Activated naive CD4-positive, alpha-beta T cell treated with anti-CD3 and anti-CD28 coated beads, Interleukin-2, amount 50 U/mL, for 24 hours (primary cell): ENCODE data around the gene ATP13A3.

Experiments used
- H3K27ac Mint-ChIP-seq: one replicate; pipeline ENCODE4 v1.8.0; 2021; ENCODE audit warnings: mild to moderate bottlenecking, mixed read lengths
- H3K27me3 Mint-ChIP-seq: one replicate; pipeline ENCODE4 v1.8.0; 2021; ENCODE audit warnings: mixed read lengths
- H3K36me3 Mint-ChIP-seq: one replicate; pipeline ENCODE4 v1.8.0; 2021; ENCODE audit warnings: mixed read lengths
- H3K4me1 Mint-ChIP-seq: one replicate; pipeline ENCODE4 v1.8.0; 2021; ENCODE audit warnings: mixed read lengths
- H3K4me3 Mint-ChIP-seq: one replicate; pipeline ENCODE4 v1.8.0; 2021; ENCODE audit warnings: mild to moderate bottlenecking, mixed read lengths
- H3K9me3 Mint-ChIP-seq: one replicate; pipeline ENCODE4 v1.8.0; 2021; ENCODE audit warnings: mixed read lengths

ATP13A3 gene

DNA sequence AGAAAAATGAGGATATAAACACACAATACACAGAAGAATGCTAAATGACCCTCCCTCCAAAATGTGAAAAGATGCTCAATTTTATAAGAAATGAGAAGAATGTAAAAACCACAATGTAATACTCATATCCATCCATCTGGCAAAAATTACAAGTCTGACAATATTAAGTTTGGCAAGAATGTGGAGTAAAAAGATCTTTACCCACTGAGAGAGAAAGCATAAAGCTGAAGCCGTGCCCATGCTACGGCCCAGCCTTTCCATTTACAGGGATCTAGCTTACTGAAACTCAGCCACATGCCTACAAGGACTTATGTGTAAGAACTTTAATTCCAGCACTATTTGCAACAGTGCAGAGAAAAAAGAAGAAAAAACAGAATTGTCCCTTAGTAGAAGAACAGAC is 42.9 kb downstream of the ATP13A3 start:
- Mint-ChIP-seq H3K27ac (no peak overlapping the region), H3K36me3 (peaks cover 28% of the 10 kb centered on the region), H3K4me3 (no peak overlapping the region)

DNA sequence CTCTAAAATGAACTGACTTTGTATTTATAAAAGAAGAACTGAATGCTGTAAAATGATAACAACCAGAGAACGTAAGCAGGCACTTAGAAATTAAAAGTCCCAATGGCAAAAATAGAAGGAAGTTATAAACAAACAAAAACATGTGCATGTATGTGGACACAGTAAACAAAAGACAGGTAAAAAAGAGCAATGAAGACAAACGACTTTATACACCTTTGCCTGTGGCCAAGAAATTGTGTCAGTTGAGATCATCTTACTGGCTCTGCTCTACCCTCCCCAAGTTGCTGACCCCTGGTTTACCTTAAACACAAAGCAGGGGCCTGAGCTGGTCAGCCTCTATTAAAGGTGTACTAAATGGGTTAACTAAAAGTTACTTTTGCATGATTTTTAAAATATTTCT is 46.0 kb downstream of the ATP13A3 start:
- H3K9me3 Mint-ChIP-seq: no peaks in the 10 kb centered on the region
- peaks cover 30% of the 10 kb centered on the region for H3K36me3 Mint-ChIP-seq
- H3K27me3 Mint-ChIP-seq: no peaks in the 10 kb centered on the region
- H3K27ac Mint-ChIP-seq: no peak overlapping the region
- H3K4me3 Mint-ChIP-seq: no peak overlapping the region
- peaks cover 6% of the 10 kb centered on the region for H3K4me1 Mint-ChIP-seq

More for the DNA sequence above, 42.9 kb downstream of the ATP13A3 start:
- Mint-ChIP-seq H3K4me1 (peaks cover 10% of the 10 kb centered on the region), H3K27me3 (no peaks in the 10 kb centered on the region), H3K9me3 (no peaks in the 10 kb centered on the region)

DNA sequence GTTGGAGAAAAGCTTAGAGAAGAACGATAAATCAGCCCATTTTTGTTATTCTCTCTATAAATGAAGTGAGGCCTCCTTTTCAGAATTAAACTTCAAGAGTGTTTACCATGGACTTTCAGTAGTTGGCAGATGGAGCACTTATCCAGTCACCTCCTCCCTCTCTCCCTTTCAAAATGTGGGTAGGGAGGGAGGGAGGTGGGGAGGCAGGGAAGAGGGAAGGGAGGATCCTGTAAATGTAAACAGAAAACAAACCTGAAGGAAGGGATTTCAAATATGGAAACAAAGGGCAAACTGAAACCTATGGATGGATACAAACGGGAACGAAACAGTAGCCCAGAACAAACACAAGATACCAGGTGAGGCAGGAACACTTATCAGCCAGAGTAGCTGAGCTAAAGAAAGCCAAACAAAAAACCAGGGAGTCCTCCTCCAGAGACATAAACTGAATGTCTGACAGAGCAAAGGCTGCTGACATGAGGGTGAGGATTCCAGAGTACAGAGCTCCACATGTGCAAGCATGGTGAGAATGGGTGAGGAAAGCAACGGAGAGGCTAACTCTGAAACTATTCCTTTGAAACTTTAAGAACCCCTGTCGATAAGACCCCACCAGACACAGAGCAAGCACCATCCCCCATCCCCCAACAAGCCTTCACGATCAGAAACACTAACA is 46.8 kb downstream of the ATP13A3 start:
- peaks cover 31% of the 10 kb centered on the region for H3K36me3 Mint-ChIP-seq
- no peaks in the 10 kb centered on the region for H3K27me3 Mint-ChIP-seq
- H3K4me1 Mint-ChIP-seq: peaks cover 6% of the 10 kb centered on the region
- no peaks in the 10 kb centered on the region for H3K9me3 Mint-ChIP-seq
- no peak overlapping the region for H3K27ac Mint-ChIP-seq
- no peak overlapping the region for H3K4me3 Mint-ChIP-seq

DNA sequence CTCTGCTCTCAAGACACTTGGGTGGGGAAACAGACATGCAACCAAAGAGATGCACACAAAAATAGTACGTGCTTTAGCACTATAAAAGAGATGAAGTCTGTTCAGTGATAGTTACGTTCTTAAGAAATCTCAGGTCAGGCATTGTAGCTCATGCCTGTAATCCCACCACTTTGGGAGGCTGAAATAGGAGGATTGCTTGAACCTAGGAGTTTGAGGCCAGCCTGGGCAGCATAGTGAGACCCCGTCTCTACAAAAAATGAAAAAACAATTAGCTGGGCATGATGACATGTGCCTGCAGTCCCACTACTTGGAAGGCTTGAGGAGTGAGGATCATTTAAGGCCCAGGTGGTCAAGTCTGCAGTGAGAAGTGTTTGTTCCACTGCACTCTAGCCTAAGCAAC is 52.3 kb downstream of the ATP13A3 start:
- Mint-ChIP-seq H3K9me3 (no peaks in the 10 kb centered on the region), H3K27me3 (no peaks in the 10 kb centered on the region), H3K27ac (no peak overlapping the region), H3K4me1 (peaks cover 3% of the 10 kb centered on the region), H3K36me3 (peaks cover 33% of the 10 kb centered on the region), H3K4me3 (no peak overlapping the region)

DNA sequence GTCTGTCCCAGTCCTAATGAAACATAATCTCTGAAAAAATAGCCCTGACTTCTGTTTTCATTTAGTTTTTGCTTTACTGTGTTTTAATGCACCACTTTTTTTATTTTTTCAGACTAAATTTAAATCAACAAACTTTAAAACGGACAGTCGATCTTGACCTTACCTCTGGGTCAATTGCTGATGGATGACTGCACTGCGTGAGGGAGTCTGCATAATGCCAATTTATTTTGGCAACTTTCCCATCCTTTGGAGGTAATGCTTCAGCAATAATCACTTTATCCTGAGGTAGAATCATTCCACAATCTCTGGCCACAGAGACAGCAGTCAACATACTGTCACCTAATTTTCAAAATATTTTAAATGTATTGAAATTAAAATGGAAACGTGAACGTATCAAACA is 55.2 kb downstream of the ATP13A3 start:
- H3K27ac Mint-ChIP-seq: no peak overlapping the region
- no peaks in the 10 kb centered on the region for H3K4me1 Mint-ChIP-seq
- no peaks in the 10 kb centered on the region for H3K9me3 Mint-ChIP-seq
- no peak overlapping the region for H3K4me3 Mint-ChIP-seq
- H3K36me3 Mint-ChIP-seq: peaks cover 31% of the 10 kb centered on the region
- no peaks in the 10 kb centered on the region for H3K27me3 Mint-ChIP-seq

DNA sequence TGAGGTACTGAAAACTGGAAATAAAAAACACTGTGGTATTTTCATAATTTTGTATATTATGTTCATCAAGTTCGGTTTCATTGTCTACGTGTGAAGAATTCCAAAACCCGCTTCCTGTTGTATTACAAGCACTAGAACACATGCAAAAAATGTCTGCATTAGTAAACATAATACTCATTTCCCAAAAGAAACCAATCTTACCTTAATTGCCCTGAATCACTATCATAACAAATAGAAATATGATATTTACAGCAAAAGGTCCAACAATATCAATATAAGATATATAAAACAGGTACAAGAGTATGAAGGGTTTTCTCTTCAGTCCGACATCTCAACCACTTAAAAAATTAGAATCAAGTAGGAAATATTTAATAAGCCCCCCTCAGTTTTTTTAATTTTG is 61.4 kb downstream of the ATP13A3 start:
- H3K27ac Mint-ChIP-seq: no peak overlapping the region
- no peaks in the 10 kb centered on the region for H3K27me3 Mint-ChIP-seq
- H3K4me1 Mint-ChIP-seq: no peaks in the 10 kb centered on the region
- H3K36me3 Mint-ChIP-seq: peaks cover 18% of the 10 kb centered on the region
- no peak overlapping the region for H3K4me3 Mint-ChIP-seq
- no peaks in the 10 kb centered on the region for H3K9me3 Mint-ChIP-seq

DNA sequence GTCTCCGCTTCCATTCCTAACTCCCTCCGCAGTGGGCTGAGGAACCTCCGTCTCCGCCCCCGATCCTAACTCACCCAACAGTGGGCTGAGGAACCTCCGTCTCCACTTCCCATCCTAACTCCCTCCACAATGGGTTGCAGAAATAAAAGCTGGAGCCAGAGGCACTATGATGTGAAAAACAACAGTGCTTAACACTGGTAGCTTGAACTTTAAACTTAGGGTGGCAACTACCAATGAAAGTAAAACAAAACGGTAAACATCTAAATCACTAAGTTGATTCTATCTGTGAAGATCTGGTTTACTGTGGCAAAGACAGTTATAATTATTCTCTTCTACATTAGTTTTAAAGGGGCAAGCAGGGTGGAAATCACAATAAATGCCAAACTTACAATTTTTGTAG is 61.8 kb downstream of the ATP13A3 start:
- peaks cover 18% of the 10 kb centered on the region for H3K36me3 Mint-ChIP-seq
- no peak overlapping the region for H3K4me3 Mint-ChIP-seq
- H3K27me3 Mint-ChIP-seq: no peaks in the 10 kb centered on the region
- no peak overlapping the region for H3K27ac Mint-ChIP-seq
- no peaks in the 10 kb centered on the region for H3K9me3 Mint-ChIP-seq
- no peaks in the 10 kb centered on the region for H3K4me1 Mint-ChIP-seq

DNA sequence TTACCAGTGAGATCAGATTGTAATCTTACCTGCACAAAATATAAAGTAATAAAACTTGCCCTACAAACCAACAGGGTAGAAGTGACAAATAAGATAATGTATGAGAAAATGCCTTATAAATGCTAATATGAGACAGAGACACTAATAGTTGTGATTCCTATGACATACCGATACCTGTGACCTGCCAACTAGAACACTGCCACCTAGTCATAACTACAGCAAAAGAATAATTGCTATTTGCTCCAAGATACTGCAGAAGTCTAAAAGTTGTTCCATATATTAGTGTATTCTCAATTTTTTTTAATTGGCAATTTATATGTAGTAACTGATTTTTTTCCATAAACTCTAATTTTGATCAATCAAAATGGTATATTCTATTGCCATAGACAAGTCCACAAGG is 62.4 kb downstream of the ATP13A3 start:
- peaks cover 14% of the 10 kb centered on the region for H3K36me3 Mint-ChIP-seq
- H3K27ac Mint-ChIP-seq: no peak overlapping the region

DNA sequence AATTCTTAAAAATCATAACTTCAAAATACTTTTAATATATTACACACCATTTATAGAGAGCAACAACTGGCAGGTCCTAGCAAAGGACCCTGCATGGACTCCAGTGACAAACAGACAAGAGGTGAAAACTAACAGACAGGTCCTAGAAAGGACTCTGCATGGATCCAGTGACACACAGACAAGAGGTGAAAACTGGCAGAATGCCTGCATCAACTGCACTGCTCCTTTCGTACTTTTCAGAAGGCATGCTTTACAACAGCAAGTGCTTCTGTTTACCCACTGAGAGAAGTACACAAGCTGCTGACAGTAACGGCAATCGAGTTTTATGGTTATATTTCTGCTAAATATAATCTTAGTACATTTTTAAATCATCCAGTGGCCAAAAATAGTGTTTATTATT is 63.5 kb downstream of the ATP13A3 start:
- H3K27me3 Mint-ChIP-seq: no peaks in the 10 kb centered on the region
- no peaks in the 10 kb centered on the region for H3K9me3 Mint-ChIP-seq
- H3K4me3 Mint-ChIP-seq: no peak overlapping the region
- H3K36me3 Mint-ChIP-seq: peaks cover 13% of the 10 kb centered on the region
- H3K4me1 Mint-ChIP-seq: no peaks in the 10 kb centered on the region
- H3K27ac Mint-ChIP-seq: no peak overlapping the region

More for the DNA sequence above, 62.4 kb downstream of the ATP13A3 start:
- Mint-ChIP-seq H3K4me1 (no peaks in the 10 kb centered on the region), H3K27me3 (no peaks in the 10 kb centered on the region), H3K4me3 (no peak overlapping the region), H3K9me3 (no peaks in the 10 kb centered on the region)

DNA sequence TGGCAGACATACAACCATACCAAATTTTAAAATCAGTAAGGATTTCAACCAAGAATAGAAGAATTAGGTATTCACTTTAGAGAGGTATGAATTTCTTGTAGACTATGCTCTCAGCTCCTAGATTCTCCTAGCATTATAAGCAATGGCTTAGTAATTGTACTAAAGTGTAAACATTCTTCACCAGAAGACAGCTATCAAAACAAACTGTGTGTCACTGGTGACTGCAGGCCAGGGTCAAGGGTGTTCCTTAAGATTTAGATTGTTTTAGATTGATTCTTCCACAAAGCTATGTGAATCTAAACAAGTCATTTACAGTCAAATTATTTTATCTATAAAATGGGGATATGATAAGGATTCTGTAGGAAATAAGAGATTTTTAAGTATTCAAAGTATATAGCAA is 64.6 kb downstream of the ATP13A3 start:
- Mint-ChIP-seq H3K36me3 (peaks cover 12% of the 10 kb centered on the region), H3K4me3 (no peak overlapping the region)

DNA sequence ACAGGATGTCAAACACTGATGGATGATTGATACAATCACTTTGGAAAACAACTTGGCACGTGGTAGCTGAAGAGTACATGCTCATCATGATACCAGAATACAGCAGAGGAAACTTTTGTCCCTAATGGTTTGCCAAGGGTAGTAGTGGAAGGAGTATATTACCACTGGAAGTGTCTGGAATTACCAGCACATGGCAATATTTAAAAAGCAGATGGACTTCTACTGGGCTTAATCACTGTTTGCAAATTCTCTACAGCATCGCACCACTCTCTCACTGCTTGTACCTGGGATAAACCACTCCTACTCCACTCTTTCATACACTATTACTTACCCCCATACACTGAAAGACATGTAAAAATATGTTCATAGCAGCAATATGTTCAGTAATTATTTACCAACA is 68.1 kb downstream of the ATP13A3 start:
- Mint-ChIP-seq H3K4me1 (peaks cover under 1% of the 10 kb centered on the region), H3K36me3 (peaks cover 15% of the 10 kb centered on the region), H3K9me3 (no peaks in the 10 kb centered on the region), H3K27me3 (no peaks in the 10 kb centered on the region), H3K4me3 (no peak overlapping the region), H3K27ac (no peak overlapping the region)

More for the DNA sequence above, 64.6 kb downstream of the ATP13A3 start:
- H3K9me3 Mint-ChIP-seq: no peaks in the 10 kb centered on the region
- H3K27me3 Mint-ChIP-seq: no peaks in the 10 kb centered on the region
- H3K4me1 Mint-ChIP-seq: no peaks in the 10 kb centered on the region
- H3K27ac Mint-ChIP-seq: no peak overlapping the region

DNA sequence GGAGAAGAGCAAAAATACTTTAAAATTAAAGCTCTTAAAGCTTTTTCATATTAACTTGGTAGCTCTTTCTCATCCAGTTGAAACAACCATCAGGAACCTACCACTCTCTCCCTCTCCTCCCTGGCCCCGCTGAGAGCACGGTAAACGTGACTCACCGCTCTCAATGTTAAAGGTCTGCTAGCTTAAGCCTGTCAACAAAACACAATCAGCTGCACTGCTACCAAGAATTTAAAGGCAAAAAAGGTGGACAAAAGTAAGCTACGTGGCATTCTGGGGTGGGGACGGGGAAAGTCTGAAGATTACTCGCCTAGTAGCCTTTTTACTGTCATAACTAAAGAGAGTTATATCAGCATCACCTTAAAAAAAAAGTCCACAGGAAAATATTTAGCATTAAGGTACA is 79.4 kb downstream of the ATP13A3 start:
- H3K36me3 Mint-ChIP-seq: peaks cover 4% of the 10 kb centered on the region
- H3K27me3 Mint-ChIP-seq: no peaks in the 10 kb centered on the region
- peaks cover 13% of the 10 kb centered on the region for H3K4me1 Mint-ChIP-seq
- H3K9me3 Mint-ChIP-seq: no peaks in the 10 kb centered on the region
- H3K27ac Mint-ChIP-seq: peak overlapping the region; percentile 70
- H3K4me3 Mint-ChIP-seq: no peak overlapping the region

DNA sequence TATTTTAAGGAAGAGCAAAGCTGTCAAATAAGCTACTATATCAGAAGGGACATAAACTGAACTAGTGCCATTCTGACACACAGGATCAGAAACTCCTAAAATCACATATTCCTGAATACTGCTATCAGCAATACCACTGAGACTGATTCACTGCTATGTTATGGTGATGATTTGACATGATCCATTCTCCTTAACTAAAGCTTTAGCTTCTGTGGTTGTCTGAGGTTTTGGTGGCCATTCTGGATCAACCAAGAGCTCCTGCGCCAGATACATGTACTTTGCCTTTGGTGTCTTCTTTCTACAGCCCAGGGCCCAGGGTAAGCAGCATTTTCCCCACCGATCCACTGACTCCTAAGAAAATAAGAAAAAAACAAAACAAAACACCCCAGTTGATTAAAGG is 81.0 kb downstream of the ATP13A3 start:
- Mint-ChIP-seq H3K4me1 (peaks cover 8% of the 10 kb centered on the region), H3K9me3 (no peaks in the 10 kb centered on the region), H3K27ac (peak overlapping the region; percentile 46), H3K27me3 (no peaks in the 10 kb centered on the region), H3K36me3 (peaks cover 2% of the 10 kb centered on the region), H3K4me3 (no peak overlapping the region)

DNA sequence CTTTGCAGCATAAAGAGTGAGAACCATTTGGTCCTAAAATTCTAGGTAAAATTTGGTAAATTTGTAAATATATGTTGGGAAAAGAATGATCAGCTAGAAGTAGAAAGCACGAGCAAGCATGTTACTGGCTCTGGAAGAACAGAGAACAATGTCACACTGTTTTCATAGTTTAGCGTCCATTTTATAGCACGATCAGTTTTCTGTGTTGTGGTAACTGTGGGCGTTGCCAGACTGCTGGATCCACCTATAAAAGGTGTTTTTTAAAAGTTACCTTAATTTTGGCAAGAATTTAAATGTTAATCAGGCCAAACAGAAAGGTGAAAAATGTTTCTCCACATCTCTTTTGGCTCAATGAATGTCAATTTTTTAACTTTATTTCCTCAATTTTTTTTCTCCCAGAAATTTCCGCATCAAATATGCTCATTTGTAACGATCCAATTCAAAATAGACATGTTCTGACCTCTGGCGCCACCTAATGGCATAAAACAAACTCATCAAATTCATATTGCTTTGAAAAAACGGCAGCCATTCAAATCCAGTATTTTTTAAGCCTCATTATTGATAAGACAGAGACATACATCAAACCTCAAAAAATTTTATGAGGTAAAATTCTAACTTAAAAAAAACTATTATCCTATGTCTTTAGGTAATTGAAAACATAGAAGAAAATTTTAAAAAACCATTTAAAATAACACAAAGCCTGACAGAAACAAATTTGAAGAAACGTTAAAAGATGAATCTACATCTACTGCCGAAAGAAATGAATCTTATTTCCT is 82.2 kb downstream of the ATP13A3 start:
- H3K4me3 Mint-ChIP-seq: no peak overlapping the region
- H3K27ac Mint-ChIP-seq: no peak overlapping the region
- no peaks in the 10 kb centered on the region for H3K27me3 Mint-ChIP-seq
- H3K4me1 Mint-ChIP-seq: peaks cover 16% of the 10 kb centered on the region
- peaks cover 2% of the 10 kb centered on the region for H3K36me3 Mint-ChIP-seq
- H3K9me3 Mint-ChIP-seq: no peaks in the 10 kb centered on the region

DNA sequence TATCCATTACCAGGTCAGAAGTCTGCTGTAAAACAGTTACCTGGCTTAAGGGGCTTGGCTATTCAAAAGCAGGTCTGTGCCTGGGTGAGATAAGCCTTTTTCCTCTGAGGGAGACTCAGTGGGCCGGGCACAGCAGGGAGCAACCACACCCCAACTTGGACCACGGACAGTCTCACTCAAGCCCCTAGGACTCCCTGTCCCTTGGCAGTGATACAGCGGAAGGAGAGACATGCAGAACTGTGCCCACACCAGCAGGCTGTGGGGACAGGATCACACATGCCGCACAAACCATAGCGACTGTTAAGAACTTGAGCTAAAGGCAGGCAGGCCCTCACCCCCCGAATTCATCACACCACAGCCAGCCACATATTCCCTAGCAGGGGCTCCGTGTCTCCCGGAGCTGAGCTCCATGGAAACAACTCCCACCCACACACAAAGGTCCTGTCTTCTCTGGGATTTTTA is 84.9 kb downstream of the ATP13A3 start:
- Mint-ChIP-seq H3K9me3 (no peaks in the 10 kb centered on the region), H3K4me3 (no peak overlapping the region), H3K27me3 (no peaks in the 10 kb centered on the region), H3K36me3 (no peaks in the 10 kb centered on the region), H3K27ac (no peak overlapping the region), H3K4me1 (peaks cover 41% of the 10 kb centered on the region)

DNA sequence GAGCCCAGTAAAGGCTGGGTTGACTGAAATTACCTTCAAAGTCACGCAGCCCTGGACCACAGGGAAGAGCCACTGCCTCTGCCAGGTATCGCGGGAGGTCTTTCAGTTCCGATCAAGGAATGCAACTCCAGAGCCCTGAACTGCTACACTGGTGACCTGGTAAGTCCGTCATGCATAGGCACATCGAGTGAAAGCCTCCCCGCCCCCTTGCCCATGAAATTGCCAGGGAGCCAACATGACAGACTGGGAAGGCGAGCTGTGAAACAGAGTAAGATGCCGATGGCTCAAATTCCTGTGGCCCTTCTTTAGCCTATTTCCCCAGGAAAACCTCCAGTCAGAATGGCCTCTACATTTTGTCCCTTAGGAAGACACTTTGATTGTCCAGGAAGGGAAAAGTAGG is 85.5 kb downstream of the ATP13A3 start:
- Mint-ChIP-seq H3K4me1 (peaks cover 42% of the 10 kb centered on the region), H3K4me3 (no peak overlapping the region), H3K27me3 (no peaks in the 10 kb centered on the region), H3K27ac (no peak overlapping the region), H3K36me3 (no peaks in the 10 kb centered on the region), H3K9me3 (no peaks in the 10 kb centered on the region)
